Measurements from ENCODE around the gene FRMD4A.
"Not testable (repeated sequence)": the region's sequence is repeated elsewhere in the genome, so short reads cannot be mapped to it uniquely, and the experiment has no call there.

Gene FRMD4A

GRCh38 chr10:13902868-13903587 is 427.7 kb downstream of the FRMD4A start:
- DNase-seq, result no peak

- no peak for DNase-seq
Measured at GRCh38 chr10:13899941-13900340, 430.8 kb downstream of the FRMD4A start.

DNA sequence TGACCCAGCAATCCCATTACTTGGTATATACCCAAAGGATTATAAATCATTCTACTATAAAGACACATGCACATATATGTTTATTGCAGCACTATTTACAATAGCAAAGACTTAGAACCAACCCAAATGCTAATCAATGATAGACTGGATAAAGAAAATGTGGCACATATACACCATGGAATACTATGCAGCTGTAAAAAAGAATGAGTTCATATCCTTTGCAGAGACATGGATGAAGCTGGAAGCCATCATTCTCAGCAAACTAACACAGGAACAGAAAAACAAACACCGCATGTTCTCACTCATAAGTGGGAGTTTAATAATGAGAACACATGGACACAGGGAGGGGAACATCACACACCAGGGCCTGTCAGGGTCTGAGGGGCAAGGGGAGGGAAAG is 434.6 kb downstream of the FRMD4A start:
- not testable (repeated sequence) for DNase-seq

- DNase-seq, result no peak
Measured at GRCh38 chr10:13894412-13895093, 436.2 kb downstream of the FRMD4A start.

DNA sequence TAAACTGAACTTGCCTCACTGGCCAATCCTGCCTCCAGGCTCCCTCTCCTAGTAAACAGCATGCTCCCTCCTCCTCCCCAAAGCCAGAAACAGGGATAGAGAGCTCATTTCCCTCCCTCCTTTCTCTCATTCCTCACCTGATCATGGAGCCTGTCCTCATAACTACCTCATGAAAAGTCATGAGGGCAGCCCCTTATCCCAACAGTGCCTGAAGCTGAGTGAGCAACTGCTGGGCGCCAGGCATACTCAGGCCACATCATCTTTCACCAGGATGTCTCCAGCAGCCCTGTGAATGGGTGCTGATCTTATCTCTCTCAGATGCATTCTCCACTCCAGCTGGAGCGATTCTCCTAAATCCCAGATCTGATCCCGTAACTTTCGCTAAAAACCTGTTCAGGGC is 436.8 kb downstream of the FRMD4A start:
- no peak for DNase-seq

- DNase-seq, result no peak
Measured at GRCh38 chr10:13892871-13893270, 437.9 kb downstream of the FRMD4A start.

DNA sequence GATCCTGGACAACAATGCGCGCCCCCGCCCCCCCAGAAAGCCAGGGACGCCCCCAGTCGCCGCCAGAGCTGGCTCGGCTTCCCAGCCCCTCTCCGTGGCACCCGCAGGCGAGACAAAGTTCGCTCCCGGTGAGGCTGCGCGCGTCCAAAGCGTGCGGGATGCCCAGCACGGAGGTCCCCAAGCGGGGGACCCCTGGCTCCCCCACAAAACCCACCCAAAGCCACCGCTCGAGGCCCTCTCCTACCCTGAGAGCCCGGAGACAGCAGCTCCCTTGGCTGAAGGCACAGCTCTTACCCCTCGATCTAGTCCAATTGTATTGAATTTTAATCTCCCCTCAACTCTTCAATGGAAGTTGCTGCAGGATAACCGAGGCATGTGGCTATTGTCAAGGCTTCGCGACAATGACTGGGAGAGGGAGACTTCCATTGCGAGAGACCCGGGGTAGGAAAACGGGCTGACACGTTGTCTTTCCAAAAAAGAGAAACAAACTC is 438.7 kb downstream of the FRMD4A start:
- no peak for DNase-seq

GRCh38 chr10:13891128-13892000 is 439.4 kb downstream of the FRMD4A start:
- DNase-seq, result no peak

- no peak for DNase-seq
Measured at GRCh38 chr10:13890233-13891127, 440.2 kb downstream of the FRMD4A start.

- no peak for DNase-seq
Measured at GRCh38 chr10:13887761-13888160, 443.0 kb downstream of the FRMD4A start.

GRCh38 chr10:13885238-13885990 is 445.3 kb downstream of the FRMD4A start:
- no peak for DNase-seq

- DNase-seq, result no peak
Measured at GRCh38 chr10:13883636-13884444, 446.9 kb downstream of the FRMD4A start.

DNA sequence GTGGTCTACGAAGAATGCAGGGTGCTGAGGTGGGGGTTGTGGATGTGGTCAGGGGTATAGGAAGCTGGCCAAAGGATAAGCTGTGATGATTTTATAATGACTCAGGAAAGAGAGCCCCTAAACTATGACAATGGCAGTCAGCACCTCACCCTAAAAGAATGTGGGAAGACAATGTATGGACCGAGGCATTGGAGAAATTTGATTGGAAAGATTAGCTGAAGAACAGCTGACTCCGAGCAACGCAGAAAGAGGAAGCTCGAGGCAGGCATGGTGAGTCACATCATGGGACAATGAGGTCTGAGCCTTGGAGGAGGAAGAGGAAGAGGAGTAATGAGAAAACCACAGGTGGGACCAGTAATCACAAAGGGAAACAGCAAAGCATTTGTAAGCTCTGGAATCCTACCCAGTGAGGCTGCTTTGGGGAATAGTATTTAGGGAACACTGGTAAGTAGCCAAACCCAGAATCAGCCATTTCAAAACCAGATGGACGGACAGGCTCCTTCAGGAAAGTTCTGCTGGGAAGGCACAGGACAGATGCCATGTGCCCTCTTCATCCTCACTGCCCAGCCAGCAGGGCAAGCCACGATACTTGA is 448.5 kb downstream of the FRMD4A start:
- no peak for DNase-seq

DNA sequence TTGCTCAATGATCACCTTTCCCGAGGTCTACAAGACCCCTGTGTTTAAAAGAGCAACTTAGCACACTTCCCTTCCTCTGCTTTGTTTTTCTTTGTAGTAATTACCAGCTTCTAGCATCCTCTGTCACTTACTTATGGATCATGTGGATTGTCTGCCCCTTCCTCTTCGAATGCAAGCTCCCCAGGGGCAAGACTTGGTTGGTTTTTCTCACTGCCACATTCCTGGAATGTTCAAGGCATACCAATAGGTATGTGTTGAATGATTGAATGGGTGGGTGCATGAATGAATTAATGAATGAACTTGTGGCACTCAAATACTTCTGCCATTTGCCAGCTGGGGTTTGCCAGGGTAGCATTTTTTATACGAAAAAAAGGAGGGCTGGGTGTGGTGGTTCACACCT is 450.0 kb downstream of the FRMD4A start:
- DNase-seq, result no peak

- no peak for DNase-seq
Measured at GRCh38 chr10:13877154-13877909, 453.4 kb downstream of the FRMD4A start.

GRCh38 chr10:13873196-13873595 is 457.5 kb downstream of the FRMD4A start:
- no peak for DNase-seq

- no peak for DNase-seq
Measured at GRCh38 chr10:13872411-13872810, 458.3 kb downstream of the FRMD4A start.

DNA sequence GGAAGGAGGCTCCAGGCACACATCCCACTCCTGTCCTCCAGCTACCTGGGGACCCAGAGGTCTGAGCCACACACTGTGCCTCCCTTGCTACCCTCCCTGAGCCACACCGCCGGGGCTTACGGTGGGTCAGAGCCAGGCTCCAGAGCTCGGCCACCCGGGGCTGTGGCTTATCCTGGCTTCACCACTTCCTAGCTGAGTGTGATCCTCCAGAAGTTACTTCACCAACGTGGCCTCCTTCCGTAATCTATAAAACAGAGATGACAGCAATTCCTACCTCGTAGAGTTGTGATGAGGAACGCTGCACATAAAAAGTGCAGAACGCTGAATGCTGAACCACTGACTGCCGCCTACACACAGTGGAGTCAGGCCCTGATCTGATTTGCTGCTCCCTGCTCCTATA is 458.9 kb downstream of the FRMD4A start:
- DNase-seq, result no peak

GRCh38 chr10:13871011-13871410 is 459.7 kb downstream of the FRMD4A start:
- DNase-seq, result no peak

- DNase-seq, result no peak
Measured at GRCh38 chr10:13869295-13869664, 461.4 kb downstream of the FRMD4A start.

Data from NCI-H1694 (cell line).